ENCODE data around the gene CTAG1B. TPM values are rescaled to one million over a fixed set of nuclear protein-coding genes. Genes with fewer than 3 reads are reported as not detected.

The CTAG1B gene
- polyA plus RNA-seq, 3 donors = not detected

DNA sequence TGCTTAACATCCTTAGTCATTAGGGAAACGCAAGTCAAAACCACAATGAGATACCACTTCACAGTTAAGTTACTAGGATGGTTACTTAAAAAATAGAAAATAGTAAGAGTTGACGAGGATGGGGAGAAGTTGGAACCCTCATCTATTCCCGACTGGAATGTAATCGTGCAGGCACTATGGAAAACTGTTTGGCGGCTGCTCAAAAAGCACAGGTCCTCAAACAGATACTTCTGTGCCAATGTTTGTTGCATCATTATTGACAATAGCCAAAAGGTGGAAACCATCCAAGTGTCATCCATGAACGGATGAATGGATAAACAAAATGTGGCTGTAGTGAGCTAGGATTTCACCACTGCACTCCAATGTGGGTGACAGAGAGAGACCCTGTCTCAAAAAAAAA is 11.7 kb downstream of the CTAG1B start:
- Histone ChIP-seq H3K79me2 (ENCODE audit: insufficient read depth, low read length) (no peaks in the 10 kb centered on the region), H3K9me3 (replicated peaks in 1 of 2; ENCODE audit: control insufficient read depth in 1 of 2, insufficient read depth in 1 of 2, low read length in 2 of 2) (no peaks in the 10 kb centered on the region), H3K4me1 (ENCODE audit: control insufficient read depth in 1 of 2, insufficient read depth in 2 of 2, low read length in 2 of 2) (peaks cover 6 to 7% of the 10 kb centered on the region in 2 donors), H4K20me1 (ENCODE audit: insufficient read depth, low read length) (no peaks in the 10 kb centered on the region), H3K4me2 (replicated peaks; ENCODE audit: extremely low read depth, low read length, poor library complexity, severe bottlenecking) (no peak overlapping the region), H3K4me3 (replicated peaks in 1 of 3; ENCODE audit: low read depth in 2 of 3, low read length in 3 of 3) (no peak overlapping the region), H2AFZ (ENCODE audit: insufficient read depth, low read depth, low read length, poor library complexity, severe bottlenecking) (no peak overlapping the region), H3K27ac (ENCODE audit: low read depth in 1 of 2, low read length in 2 of 2) (no peak overlapping the region), H3K9ac (ENCODE audit: insufficient read depth, low read length, poor library complexity, severe bottlenecking) (no peak overlapping the region), H3K36me3 (replicated peaks in 1 of 2; ENCODE audit: control insufficient read depth in 1 of 2, insufficient read depth in 2 of 2, low read length in 2 of 2) (no peaks in the 10 kb centered on the region), H3K27me3 (ENCODE audit: control insufficient read depth in 2 of 2, insufficient read depth in 2 of 2, low read length in 2 of 2) (no peaks in the 10 kb centered on the region)
- Mint-ChIP-seq H3K4me1 (peaks cover 16% of the 10 kb centered on the region), H3K27me3 (ENCODE audit: low read depth in 3 of 3) (peaks cover 0 to 1% (median 0%) of the 10 kb centered on the region in 3 donors), H3K4me3 (no peak overlapping the region), H3K27ac (no peak overlapping the region), H3K9me3 (no peaks in the 10 kb centered on the region), H3K36me3 (no peaks in the 10 kb centered on the region)
- no peak for DNase-seq
- TF ChIP-seq, protein P1, sequence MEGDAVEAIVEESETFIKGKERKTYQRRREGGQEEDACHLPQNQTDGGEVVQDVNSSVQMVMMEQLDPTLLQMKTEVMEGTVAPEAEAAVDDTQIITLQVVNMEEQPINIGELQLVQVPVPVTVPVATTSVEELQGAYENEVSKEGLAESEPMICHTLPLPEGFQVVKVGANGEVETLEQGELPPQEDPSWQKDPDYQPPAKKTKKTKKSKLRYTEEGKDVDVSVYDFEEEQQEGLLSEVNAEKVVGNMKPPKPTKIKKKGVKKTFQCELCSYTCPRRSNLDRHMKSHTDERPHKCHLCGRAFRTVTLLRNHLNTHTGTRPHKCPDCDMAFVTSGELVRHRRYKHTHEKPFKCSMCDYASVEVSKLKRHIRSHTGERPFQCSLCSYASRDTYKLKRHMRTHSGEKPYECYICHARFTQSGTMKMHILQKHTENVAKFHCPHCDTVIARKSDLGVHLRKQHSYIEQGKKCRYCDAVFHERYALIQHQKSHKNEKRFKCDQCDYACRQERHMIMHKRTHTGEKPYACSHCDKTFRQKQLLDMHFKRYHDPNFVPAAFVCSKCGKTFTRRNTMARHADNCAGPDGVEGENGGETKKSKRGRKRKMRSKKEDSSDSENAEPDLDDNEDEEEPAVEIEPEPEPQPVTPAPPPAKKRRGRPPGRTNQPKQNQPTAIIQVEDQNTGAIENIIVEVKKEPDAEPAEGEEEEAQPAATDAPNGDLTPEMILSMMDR (IDR thresholded peaks at IDR 0.05) = no peak
- 82% methylated on average over 3 of the region's 6 CpGs for WGBS (ENCODE audit: insufficient coverage)
- intact Hi-C loops (cut with micrococcal nuclease) = no loop called here

DNA sequence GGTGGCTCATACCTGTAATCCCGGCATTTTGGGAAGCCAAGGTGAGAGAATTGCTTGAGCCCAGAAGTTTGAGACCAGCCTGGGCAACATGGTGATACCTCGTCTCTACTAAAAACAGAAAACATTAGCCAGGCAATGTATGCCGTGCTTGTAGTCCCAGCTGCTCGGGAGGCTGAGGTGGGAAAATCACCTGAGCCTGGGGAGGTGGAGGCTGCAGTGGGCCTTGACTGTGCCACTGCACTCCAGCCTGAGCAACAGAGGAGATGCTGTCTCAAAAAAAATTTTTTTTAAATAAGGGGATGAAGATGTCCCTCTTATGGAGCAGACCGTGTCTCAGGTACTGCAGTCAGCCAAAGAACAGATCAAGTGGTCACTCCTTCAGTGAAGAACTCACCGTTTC is 13.5 kb downstream of the CTAG1B start:
- H2AFZ ChIP-seq (ENCODE audit: insufficient read depth, low read depth, low read length, poor library complexity, severe bottlenecking) = no peak overlapping the region
- intact Hi-C loops (cut with micrococcal nuclease) = no loop called here
- DNase-seq = no peak

More for the DNA sequence above, 13.5 kb downstream of the CTAG1B start:
- Histone ChIP-seq H3K9me3 (replicated peaks in 1 of 2; ENCODE audit: control insufficient read depth in 1 of 2, insufficient read depth in 1 of 2, low read length in 2 of 2) (no peaks in the 10 kb centered on the region), H3K4me2 (replicated peaks; ENCODE audit: extremely low read depth, low read length, poor library complexity, severe bottlenecking) (no peak overlapping the region), H3K4me1 (ENCODE audit: control insufficient read depth in 1 of 2, insufficient read depth in 2 of 2, low read length in 2 of 2) (peaks cover 6 to 7% of the 10 kb centered on the region in 2 donors), H3K36me3 (replicated peaks in 1 of 2; ENCODE audit: control insufficient read depth in 1 of 2, insufficient read depth in 2 of 2, low read length in 2 of 2) (no peaks in the 10 kb centered on the region), H3K27ac (ENCODE audit: low read depth in 1 of 2, low read length in 2 of 2) (no peak overlapping the region), H3K27me3 (ENCODE audit: control insufficient read depth in 2 of 2, insufficient read depth in 2 of 2, low read length in 2 of 2) (no peaks in the 10 kb centered on the region), H3K9ac (ENCODE audit: insufficient read depth, low read length, poor library complexity, severe bottlenecking) (no peak overlapping the region), H3K4me3 (replicated peaks in 1 of 3; ENCODE audit: low read depth in 2 of 3, low read length in 3 of 3) (no peak overlapping the region), H4K20me1 (ENCODE audit: insufficient read depth, low read length) (no peaks in the 10 kb centered on the region), H3K79me2 (ENCODE audit: insufficient read depth, low read length) (no peaks in the 10 kb centered on the region)
- H3K9me3 Mint-ChIP-seq = peaks cover 0 to 2% (median 0%) of the 10 kb centered on the region in 7 donors
- no peak overlapping the region for H3K27ac Mint-ChIP-seq
- H3K27me3 Mint-ChIP-seq (ENCODE audit: low read depth in 3 of 3) = peaks cover 0 to 1% (median 0%) of the 10 kb centered on the region in 3 donors
- WGBS (ENCODE audit: insufficient coverage) = no CpG with 5 or more reads among the region's 6 CpGs
- TF ChIP-seq, protein P1 (IDR thresholded peaks at IDR 0.05) = no peak
- no peak overlapping the region for H3K4me3 Mint-ChIP-seq
- peaks cover 16% of the 10 kb centered on the region for H3K4me1 Mint-ChIP-seq
- H3K36me3 Mint-ChIP-seq = no peaks in the 10 kb centered on the region
